NCI-H460 (cell line): Measurements from ENCODE around the gene CCDC40. TPM values are rescaled to one million over a fixed set of nuclear protein-coding genes. Genes with fewer than 3 reads are reported as not detected.
"Not testable (repeated sequence)": the region's sequence is repeated elsewhere in the genome, so short reads cannot be mapped to it uniquely, and the experiment has no call there.

Experiments used
- DNase-seq: peaks from one replicate; pipeline ENCODE4 v3.0.0-alpha.2; 2016; ENCODE audit warnings: low read depth; ENCODE audit errors: extremely low read depth
- total RNA-seq: library from RNA; depleted of rRNA; stranded (reverse); fragments of >200 nt; shearing (Covaris generic); gene quantifications from 2 replicates; pipeline ENCODE4 v1.2.3, GENCODE V29; 2014

CCDC40 gene
- total RNA-seq, 1 experiment from 2014 or later: 2.0 TPM

- DNase-seq: no peak
These were observed 36.0 kb downstream of the CCDC40 start for GRCh38 chr17:80072410-80072809.

GRCh38 chr17:80080081-80080480 is 43.6 kb downstream of the CCDC40 start:
- no peak for DNase-seq

GRCh38 chr17:80081596-80081995 is 45.2 kb downstream of the CCDC40 start:
- DNase-seq: no peak

- peak; percentile 78 for DNase-seq
These were observed 46.1 kb downstream of the CCDC40 start for GRCh38 chr17:80082403-80083135.

- no peak for DNase-seq
These were observed 46.8 kb downstream of the CCDC40 start for GRCh38 chr17:80083136-80083661.

- no peak for DNase-seq
These were observed 48.3 kb downstream of the CCDC40 start for GRCh38 chr17:80084773-80085172.

- DNase-seq: no peak
These were observed 49.6 kb downstream of the CCDC40 start for GRCh38 chr17:80086081-80086480.

- no peak for DNase-seq
These were observed 50.2 kb downstream of the CCDC40 start for GRCh38 chr17:80086616-80087015.

- no peak for DNase-seq
These were observed 51.2 kb downstream of the CCDC40 start for GRCh38 chr17:80087346-80088265.

GRCh38 chr17:80089762-80090161 is 53.3 kb downstream of the CCDC40 start:
- DNase-seq: no peak

- not testable (repeated sequence) for DNase-seq
These were observed 53.7 kb downstream of the CCDC40 start for GRCh38 chr17:80090164-80090563.

GRCh38 chr17:80091376-80091775 is 54.9 kb downstream of the CCDC40 start:
- DNase-seq: no peak

GRCh38 chr17:80092959-80093358 is 56.5 kb downstream of the CCDC40 start:
- DNase-seq: no peak

GRCh38 chr17:80095038-80095843 is 58.8 kb downstream of the CCDC40 start:
- no peak for DNase-seq

GRCh38 chr17:80095844-80096475 is 59.5 kb downstream of the CCDC40 start:
- DNase-seq: no peak

GRCh38 chr17:80096561-80097021 is 60.1 kb downstream of the CCDC40 start:
- no peak for DNase-seq

- no peak for DNase-seq
These were observed 60.7 kb downstream of the CCDC40 start for GRCh38 chr17:80097127-80097621.

- DNase-seq: no peak
These were observed 61.6 kb downstream of the CCDC40 start for GRCh38 chr17:80097844-80098691.
